C1 segment of cervical spinal cord (tissue), 14 donors: ENCODE data around the gene PEX1.
A peak's percentile ranks its signal among the peaks of the same experiment; 100 is the strongest.
"Not testable (repeated sequence)": the region's sequence is repeated elsewhere in the genome, so short reads cannot be mapped to it uniquely, and the experiment has no call there.

Experiments
- DNase-seq, 14 donors: peaks; one replicate each; lab custom pipeline; 2025; lab: John Stamatoyannopoulos, UW

The PEX1 gene

DNA sequence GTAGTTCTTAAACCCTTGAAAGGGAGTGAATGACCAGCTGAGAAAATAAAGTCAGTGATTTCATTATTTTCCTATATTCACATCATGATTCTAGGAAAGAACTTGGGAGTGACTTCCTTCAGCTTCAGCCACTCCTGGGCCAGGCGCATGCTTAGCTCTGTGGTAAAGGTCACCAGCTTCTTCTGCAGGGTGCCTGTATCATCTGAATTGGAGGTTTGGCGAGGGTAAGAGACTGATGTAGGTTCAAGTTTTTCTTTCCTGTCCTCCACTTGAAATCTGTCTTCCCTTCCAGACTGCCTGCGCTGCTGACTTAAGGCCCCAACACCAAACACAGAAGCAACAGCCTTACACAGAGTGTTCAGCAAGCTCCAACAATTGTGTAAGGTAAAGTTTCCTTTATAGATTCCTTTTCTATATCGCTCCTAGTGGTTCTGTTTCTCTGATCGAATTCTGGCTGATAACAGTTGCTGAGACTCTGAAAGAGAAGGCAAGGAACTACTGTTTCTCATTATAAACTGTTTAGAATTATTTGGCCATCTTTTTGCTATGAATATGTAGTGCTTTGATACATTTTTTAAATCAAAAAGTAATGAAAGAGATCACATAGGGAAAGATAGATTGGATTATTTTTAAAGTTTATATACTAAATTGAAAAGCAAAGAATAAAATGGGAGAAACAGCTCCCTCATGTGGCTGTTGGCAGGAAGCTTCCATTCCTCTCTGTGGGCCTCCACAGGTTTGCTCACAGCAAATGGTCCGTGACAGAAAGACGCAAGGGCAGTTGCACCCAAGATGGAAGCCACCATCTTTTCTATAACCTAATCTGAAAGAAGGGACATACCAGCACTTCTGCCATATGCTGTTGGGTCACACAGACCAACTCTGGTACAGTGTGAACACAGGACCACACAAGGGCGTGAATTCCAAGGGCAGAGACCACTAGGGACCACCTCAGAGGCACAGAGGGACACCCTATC, 67.0 kb downstream of the PEX1 start:
- DNase-seq: no peak

DNA sequence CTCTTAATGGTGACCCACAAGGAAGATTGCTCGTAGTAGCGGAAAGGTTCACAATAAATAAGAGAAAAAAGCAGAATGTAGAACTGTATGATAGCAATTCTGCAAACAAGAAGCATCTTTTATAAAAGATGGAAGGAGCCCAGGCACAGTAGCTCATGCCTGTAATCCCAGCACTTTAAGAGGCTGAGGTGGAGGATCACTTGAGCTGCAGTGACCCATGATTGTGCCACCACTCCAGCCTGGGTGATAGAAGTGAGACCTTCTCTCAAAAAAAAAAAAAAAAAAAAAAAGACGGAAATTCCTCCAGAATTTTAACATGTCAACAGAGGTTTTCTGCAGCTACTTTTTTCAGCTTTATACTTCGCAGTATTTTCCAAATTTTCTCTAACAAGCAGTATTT, 67.8 kb downstream of the PEX1 start:
- no peak for DNase-seq

DNA sequence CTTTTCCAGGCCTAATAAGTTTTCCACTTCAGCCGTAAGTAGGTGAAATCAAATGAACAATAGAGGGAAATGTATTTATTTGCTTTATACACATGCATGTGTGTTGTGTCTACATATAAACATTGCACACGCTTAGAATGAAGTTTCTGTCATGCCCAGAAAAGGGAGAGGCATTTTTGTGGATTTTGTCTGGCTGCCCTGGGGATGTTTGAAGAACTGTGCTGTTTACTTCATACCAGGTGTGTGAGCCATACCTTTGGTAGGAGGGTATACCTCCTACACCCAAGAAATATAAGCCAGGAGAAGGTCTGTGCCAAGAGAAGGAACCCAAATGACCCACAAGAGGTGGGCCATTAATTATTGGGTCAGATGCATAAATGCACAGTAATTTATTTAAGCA, 68.2 kb downstream of the PEX1 start:
- DNase-seq: no peak

DNA sequence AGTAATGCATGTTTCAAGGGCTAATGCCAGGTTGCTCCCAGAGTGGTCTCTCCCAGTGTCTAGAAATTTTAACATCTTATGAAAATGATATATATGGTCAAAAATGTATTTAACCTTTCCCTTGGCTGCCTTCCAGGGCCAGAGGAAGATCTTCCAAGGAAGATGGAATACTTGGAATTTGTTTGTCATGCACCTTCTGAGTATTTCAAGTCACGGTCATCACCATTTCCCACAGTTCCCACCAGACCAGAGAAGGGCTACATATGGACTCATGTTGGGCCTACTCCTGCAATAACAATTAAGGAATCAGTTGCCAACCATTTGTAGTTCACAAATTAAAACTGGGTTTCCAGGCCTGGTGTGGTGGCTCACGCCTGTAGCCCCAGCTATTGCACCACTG, 72.1 kb downstream of the PEX1 start:
- DNase-seq: no peak

DNA sequence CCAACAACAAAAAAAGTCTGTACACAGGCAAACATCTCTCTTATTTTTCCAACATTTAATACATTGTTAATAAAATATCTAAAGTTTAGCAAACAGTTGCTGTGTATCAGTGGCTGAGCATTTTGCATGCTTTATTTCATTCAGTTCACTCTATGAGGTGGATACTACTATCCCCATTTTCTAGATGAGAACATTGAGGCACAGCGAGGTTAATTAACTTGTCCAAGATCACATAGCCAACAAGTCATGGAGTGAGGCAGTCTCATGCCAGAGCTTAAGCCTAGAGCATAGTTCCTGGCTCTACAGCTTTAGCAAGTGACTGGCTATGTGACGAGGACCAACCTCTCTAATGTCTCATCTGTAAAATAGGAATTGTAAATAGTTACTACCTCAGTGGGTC, 76.7 kb downstream of the PEX1 start:
- no peak for DNase-seq

DNA sequence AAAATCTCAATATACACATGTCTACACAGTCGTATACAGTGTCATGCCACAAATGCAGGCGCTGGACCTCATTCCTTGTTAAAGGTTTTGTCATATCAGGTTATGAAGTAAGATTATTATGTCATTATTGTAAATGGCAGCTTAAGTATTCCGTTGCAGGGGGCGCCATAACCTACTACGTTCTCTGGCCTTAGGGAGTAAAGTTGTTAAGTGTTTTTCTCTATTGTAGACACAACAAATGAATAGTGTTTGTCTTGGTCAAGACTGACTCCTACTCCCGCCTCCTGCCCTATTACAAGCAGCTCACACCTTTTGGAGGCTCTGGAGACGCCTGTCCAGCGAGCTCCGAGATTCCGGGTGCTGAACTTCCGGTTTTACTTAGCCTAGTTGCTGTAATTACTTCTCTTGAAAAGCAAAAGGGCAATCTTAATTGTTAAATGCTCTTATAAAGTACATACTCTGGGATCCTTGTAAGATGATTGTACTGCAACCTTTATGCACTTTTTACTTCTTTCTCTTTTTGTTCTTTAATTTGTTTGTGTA, 80.0 kb downstream of the PEX1 start:
- peak in 11 of 14 donors; percentile 3 to 64 (median 33) for DNase-seq

DNA sequence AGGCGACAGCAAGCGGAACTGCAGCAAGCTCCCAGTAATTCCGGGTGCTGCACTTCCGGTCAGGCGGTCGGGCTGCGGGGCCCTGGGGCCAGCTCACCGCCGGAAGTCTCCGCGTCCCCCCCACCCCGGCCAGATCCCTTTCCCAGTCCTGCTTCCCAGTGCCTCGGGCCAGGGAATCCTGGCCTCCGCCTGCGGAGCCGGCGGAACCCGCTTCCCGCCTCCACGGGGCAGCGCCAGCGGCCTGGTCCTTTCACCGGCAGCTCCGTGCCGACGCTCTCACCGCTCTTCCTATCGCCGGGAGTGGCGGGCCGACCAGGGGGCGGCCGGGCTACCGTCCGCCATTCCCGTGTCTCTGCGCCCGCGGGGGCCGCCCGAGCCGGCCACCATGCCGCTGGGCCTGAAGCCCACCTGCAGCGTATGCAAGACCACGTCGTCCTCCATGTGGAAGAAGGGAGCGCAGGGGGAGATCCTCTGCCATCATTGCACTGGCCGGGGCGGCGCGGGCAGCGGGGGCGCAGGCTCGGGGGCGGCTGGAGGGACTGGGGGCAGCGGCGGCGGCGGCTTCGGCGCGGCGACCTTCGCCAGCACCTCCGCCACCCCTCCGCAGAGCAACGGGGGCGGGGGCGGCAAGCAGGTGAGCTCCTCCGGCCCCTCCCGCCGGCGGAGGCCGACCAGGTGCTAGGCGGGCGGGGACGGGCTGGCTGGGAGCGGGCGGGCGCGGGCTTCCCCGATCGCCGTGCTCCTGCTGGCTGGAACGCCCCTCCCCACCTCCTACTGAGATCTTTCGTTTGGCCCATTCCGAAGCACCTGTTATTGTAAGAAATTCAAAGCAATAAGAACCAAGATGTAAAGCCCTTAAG, 80.7 kb downstream of the PEX1 start, which contains the start of gene GATAD1:
TSS of gene GATAD1 (plus strand) at position 138 of the 860 bp plus-strand sequence. CDS start at position 386, 248 bp downstream.
- peak; percentile 61 to 95 (median 89) for DNase-seq

DNA sequence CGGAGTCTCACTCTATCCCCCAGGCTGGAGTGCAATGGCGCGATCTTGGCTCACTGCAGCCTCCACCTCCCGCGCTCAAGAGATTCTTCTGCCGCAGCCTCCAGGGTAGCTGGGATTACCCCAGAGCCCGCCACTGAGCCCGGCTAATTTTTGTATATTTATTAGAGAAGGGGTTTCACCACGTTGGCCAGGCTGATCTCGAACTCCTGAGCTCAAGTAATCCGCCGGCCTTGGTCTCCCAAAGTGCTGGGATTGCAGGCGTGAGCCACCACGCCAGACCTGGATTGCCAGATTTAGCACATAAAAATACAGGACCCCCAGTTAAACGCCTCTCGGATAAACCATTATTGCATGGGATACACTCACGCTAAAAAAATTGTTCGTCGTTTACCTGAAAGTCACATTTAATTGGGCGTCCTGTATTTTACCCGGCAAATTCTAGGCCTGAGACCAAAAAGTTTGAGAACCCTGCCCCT, 81.4 kb downstream of the PEX1 start:
- DNase-seq: peak in 1 of 14 donors; percentile 47

DNA sequence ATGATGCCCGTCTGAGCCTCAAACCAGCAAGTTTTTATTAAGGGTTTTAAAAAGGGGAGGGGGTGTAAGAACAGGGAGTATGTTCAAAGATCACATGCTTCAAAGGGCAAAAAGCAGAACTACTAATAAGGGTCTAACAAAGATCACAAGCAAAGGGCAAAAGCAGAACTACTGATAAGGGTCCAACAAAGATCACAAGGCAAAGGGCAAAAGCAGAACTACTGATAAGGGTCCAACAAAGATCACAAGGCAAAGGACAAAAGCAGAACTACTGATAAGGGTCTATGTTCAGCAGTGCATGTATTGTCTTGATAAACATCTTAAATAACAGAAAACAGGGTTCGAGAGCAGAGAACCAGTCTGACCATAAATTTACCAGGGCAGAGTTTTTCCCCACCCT, 85.6 kb downstream of the PEX1 start:
- DNase-seq: not testable (repeated sequence)

DNA sequence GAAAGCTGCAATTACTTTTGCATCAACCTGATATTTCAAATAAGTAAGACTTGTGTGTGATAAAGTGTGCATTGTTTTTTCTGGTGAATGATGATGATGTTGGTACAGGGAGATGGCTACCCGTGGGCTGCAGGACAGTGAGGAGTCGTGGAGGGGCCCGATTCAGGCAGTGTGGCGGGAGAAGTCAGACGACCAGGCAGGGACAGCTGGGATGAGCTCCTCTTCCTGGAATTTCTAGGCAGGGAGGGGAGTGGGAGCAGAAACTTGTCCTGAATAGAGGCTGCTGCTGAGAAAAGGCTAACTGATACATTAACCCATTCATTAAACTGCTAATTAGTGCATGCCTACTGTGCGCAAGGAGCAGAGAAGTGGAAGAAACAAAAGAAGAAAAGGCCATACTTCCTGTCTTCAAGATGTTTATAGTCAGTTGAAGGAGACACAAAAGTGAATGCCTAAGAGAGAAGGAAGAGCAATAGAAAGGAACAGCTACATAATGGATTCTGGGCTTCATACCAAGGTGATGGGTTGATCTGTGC, 90.3 kb downstream of the PEX1 start:
- DNase-seq: no peak
